GM23338 (cell line): ENCODE results near the gene ERBB4. TPM values are rescaled to one million over a fixed set of nuclear protein-coding genes. Genes with fewer than 3 reads are reported as not detected.

Source experiments
- ATAC-seq: fragments of 200-7000 bp; cut with Tn5 transposase; 3 replicates; pipeline ENCODE4 v1.9.1; 2020
- DNase-seq: peaks from one replicate; pipeline ENCODE4 v3.0.0-alpha.2; 2015; ENCODE audit warnings: low spot score
- H2AFZ ChIP-seq: fragments of 200-600 bp; sonication (generic); 2 replicates; pipeline ENCODE4 v1.8.0; 2016; ENCODE audit warnings: antibody characterized with exemption, mild to moderate bottlenecking, moderate library complexity
- H3F3A ChIP-seq: fragments of 200-600 bp; sonication (generic); replicated peaks from 2 replicates; pipeline ENCODE4 v1.8.0; 2017; ENCODE audit warnings: antibody characterized with exemption, mixed run types, low read depth
- H3K27ac ChIP-seq: fragments of 200-600 bp; sonication (generic); 2 replicates; pipeline ENCODE4 v1.6.1; 2016; ENCODE audit warnings: low read depth
- H3K27me3 ChIP-seq: fragments of 200-600 bp; sonication (generic); 2 replicates; pipeline ENCODE4 v1.8.0; 2016; ENCODE audit warnings: mild to moderate bottlenecking, mixed run types, moderate library complexity; ENCODE audit not compliant: insufficient read depth
- H3K36me3 ChIP-seq: fragments of 200-600 bp; sonication (generic); 2 replicates; pipeline ENCODE4 v1.8.0; 2016; ENCODE audit warnings: mild to moderate bottlenecking; ENCODE audit not compliant: insufficient read depth
- H3K4me1 ChIP-seq: fragments of 200-600 bp; sonication (generic); 2 replicates; pipeline ENCODE4 v1.8.0; 2016; ENCODE audit warnings: mild to moderate bottlenecking, moderate library complexity; ENCODE audit not compliant: insufficient read depth
- H3K4me2 ChIP-seq: fragments of 200-600 bp; sonication (generic); 2 replicates; pipeline ENCODE4 v1.7.1; 2017; ENCODE audit warnings: mixed run types
- H3K4me3 ChIP-seq: fragments of 200-600 bp; sonication (generic); 2 replicates; pipeline ENCODE4 v1.6.1; 2016; ENCODE audit warnings: mixed run types
- H3K79me2 ChIP-seq: fragments of 200-600 bp; sonication (generic); replicated peaks from 2 replicates; pipeline ENCODE4 v1.8.0; 2017; ENCODE audit warnings: mild to moderate bottlenecking; ENCODE audit not compliant: insufficient read depth
- H3K9me2 ChIP-seq: fragments of 200-600 bp; sonication (generic); 2 replicates; pipeline ENCODE4 v1.8.0; 2017; ENCODE audit not compliant: insufficient read depth
- H4K20me1 ChIP-seq: fragments of 200-600 bp; sonication (generic); replicated peaks from 2 replicates; pipeline ENCODE4 v1.8.0; 2017; ENCODE audit warnings: mild to moderate bottlenecking; ENCODE audit not compliant: insufficient read depth
- H3K27ac Mint-ChIP-seq: 2 replicates; pipeline ENCODE4 v1.8.0; 2020; ENCODE audit warnings: inconsistent platforms, mild to moderate bottlenecking, moderate library complexity, mixed read lengths
- H3K27me3 Mint-ChIP-seq: 3 replicates; pipeline ENCODE4 v1.8.0; 2022; ENCODE audit warnings: low read depth, mild to moderate bottlenecking, moderate library complexity, mixed read lengths, inconsistent platforms; ENCODE audit not compliant: insufficient read depth, poor library complexity
- H3K36me3 Mint-ChIP-seq: 3 replicates; pipeline ENCODE4 v1.8.0; 2021; ENCODE audit warnings: low read depth, mild to moderate bottlenecking, inconsistent platforms, moderate library complexity, mixed read lengths
- H3K4me1 Mint-ChIP-seq: 3 replicates; pipeline ENCODE4 v1.8.0; 2020; ENCODE audit warnings: mild to moderate bottlenecking, inconsistent platforms, mixed read lengths
- H3K4me3 Mint-ChIP-seq: 3 replicates; pipeline ENCODE4 v1.8.0; 2021; ENCODE audit warnings: moderate library complexity, mild to moderate bottlenecking, inconsistent platforms, mixed read lengths
- H3K9me3 Mint-ChIP-seq: 3 replicates; pipeline ENCODE4 v1.8.0; 2020; ENCODE audit warnings: moderate library complexity, mild to moderate bottlenecking, inconsistent platforms, mixed read lengths
- CREB1 ChIP-seq: fragments of 250-450 bp; sonication (Bioruptor Pico); IDR thresholded peaks from 2 replicates; pipeline ENCODE4 v1.5.0; 2020; ENCODE audit warnings: low read depth, mild to moderate bottlenecking, moderate library complexity
- CTCF ChIP-seq, 2 experiments: fragments of 200-600 bp in 1 of 2; sonication (generic) in 1 of 2; conservative IDR thresholded peaks; 2 replicates each; pipeline versions ENCODE4 v1.5.1 to v1.6.1; 2016 to 2017; ENCODE audit warnings: antibody characterized with exemption in 2 of 2, low read depth in 2 of 2, mild to moderate bottlenecking in 2 of 2, moderate library complexity in 1 of 2
- ETS1 ChIP-seq: IDR thresholded peaks from 2 replicates; pipeline ENCODE4 v1.6.1; 2016; ENCODE audit warnings: antibody characterized with exemption
- EZH2phosphoT487 ChIP-seq: fragments of 200-600 bp; sonication (generic); IDR thresholded peaks from one replicate; pipeline ENCODE4 v1.8.1; 2018; ENCODE audit warnings: antibody characterized with exemption; ENCODE audit not compliant: unreplicated experiment
- JUNB ChIP-seq: IDR thresholded peaks from one replicate; pipeline ENCODE4 v1.6.1; 2016; ENCODE audit warnings: antibody characterized with exemption; ENCODE audit not compliant: unreplicated experiment
- POLR2AphosphoS5 ChIP-seq: IDR thresholded peaks from 2 replicates; pipeline ENCODE4 v1.6.1; 2016; ENCODE audit warnings: antibody characterized with exemption, low read depth
- REST ChIP-seq: IDR thresholded peaks from one replicate; pipeline ENCODE4 v1.6.1; 2018; ENCODE audit warnings: antibody characterized with exemption; ENCODE audit not compliant: unreplicated experiment
- ZNF462 ChIP-seq: fragments of 250-450 bp; sonication (Bioruptor Pico); IDR thresholded peaks from 2 replicates; pipeline ENCODE4 v1.5.0; 2020; ENCODE audit warnings: mild to moderate bottlenecking, moderate library complexity
- polyA plus RNA-seq: library from polyadenylated mRNA; unstranded; fragments of >200 nt; fragmentation: Nextera tagmentation; extraction: Ambion mirVana; gene quantifications from 2 replicates; pipeline ENCODE4 v1.2.1, GENCODE V29; 2016
- total RNA-seq: library from RNA; depleted of rRNA; stranded (reverse); fragments of >200 nt; shearing (Covaris generic); gene quantifications from 2 replicates; pipeline ENCODE4 v1.2.3, GENCODE V29; 2014

Gene ERBB4
- total and polyA plus RNA-seq, 2 experiments from 2014 or later = 0.73 to 1.1 TPM

GRCh38 chr2:212030709-212031108, 507.9 kb downstream of the ERBB4 start:
- Histone ChIP-seq H3K27me3 (no peaks in the 10 kb centered on the region), H3K4me1 (no peaks in the 10 kb centered on the region), H3K36me3 (no peaks in the 10 kb centered on the region), H3K79me2 (no peaks in the 10 kb centered on the region), H3K9me2 (no peaks in the 10 kb centered on the region), H3F3A (no peaks in the 10 kb centered on the region), H3K4me2 (no peak overlapping the region), H3K4me3 (no peak overlapping the region), H2AFZ (no peak overlapping the region), H4K20me1 (no peaks in the 10 kb centered on the region), H3K27ac (no peak overlapping the region)
- peak overlapping the region; percentile 51 for H3K27ac Mint-ChIP-seq
- H3K36me3 Mint-ChIP-seq = no peaks in the 10 kb centered on the region
- TF ChIP-seq REST = no peak
- TF ChIP-seq ZNF462 (CRISPR knock-in tag) = no peak
- no peak for TF ChIP-seq POLR2AphosphoS5
- no peak for TF ChIP-seq CREB1 (CRISPR knock-in tag)
- no peak for TF ChIP-seq JUNB
- no peak for TF ChIP-seq ETS1
- no peak for TF ChIP-seq CTCF (conservative IDR thresholded peaks at IDR 0.05; ENCODE audit: low read depth in 2 of 2)
- no peak for TF ChIP-seq EZH2phosphoT487
- H3K9me3 Mint-ChIP-seq = no peaks in the 10 kb centered on the region
- H3K27me3 Mint-ChIP-seq = no peaks in the 10 kb centered on the region
- peaks cover 7% of the 10 kb centered on the region; the same call in 2 of the 3 replicates for H3K4me1 Mint-ChIP-seq
- DNase-seq = no peak
- ATAC-seq = no peak
- H3K4me3 Mint-ChIP-seq = no peak overlapping the region
